Caco-2 (cell line): ENCODE data around the gene ANXA2. TPM values are rescaled to one million over a fixed set of nuclear protein-coding genes. Genes with fewer than 3 reads are reported as not detected.

Experiments used
- BruUV-seq: library from RNA; stranded (reverse); fragments of 400-500 nt; replicated peaks from 2 replicates; lab custom pipeline; 2021; lab: Mats Ljungman, UMichigan
- CTCF ChIA-PET: fragments of 300-600 bp; sonication (Branson Sonifier 250); formaldehyde crosslinking; loops from one replicate; lab custom pipeline; 2022; ENCODE audit warnings: antibody characterized with exemption; lab: Charles Lee
- POLR2A ChIA-PET: fragments of 300-600 bp; sonication (Branson Sonifier 250); formaldehyde crosslinking; loops from one replicate; lab custom pipeline; 2022; ENCODE audit warnings: antibody characterized with exemption; lab: Charles Lee
- DNase-seq, 2 experiments: peaks; one replicate each; pipeline versions ENCODE4 v3.0.0 to v3.0.0-alpha.2; 2020 to 2022
- H3K27me3 ChIP-seq: replicated peaks from 2 replicates; pipeline ENCODE4 v1.6.0; 2011; ENCODE audit warnings: low read length; ENCODE audit not compliant: control insufficient read depth, insufficient read depth
- H3K36me3 ChIP-seq: 2 replicates; pipeline ENCODE4 v1.5.1; 2011; ENCODE audit warnings: low read length; ENCODE audit not compliant: control insufficient read depth, insufficient read depth
- H3K4me1 ChIP-seq: fragments of 250-450 bp; sonication (Bioruptor Pico); 2 replicates; pipeline ENCODE4 v1.5.1; 2020; ENCODE audit warnings: mild to moderate bottlenecking
- H3K4me3 ChIP-seq: 2 replicates; pipeline ENCODE4 v1.5.1; 2011; ENCODE audit warnings: low read depth, mild to moderate bottlenecking, control low read depth, low read length
- H3K9me3 ChIP-seq: fragments of 250-450 bp; sonication (Bioruptor Pico); 2 replicates; pipeline ENCODE4 v1.5.1; 2020; ENCODE audit warnings: mild to moderate bottlenecking, moderate library complexity
- H3K27ac Mint-ChIP-seq: one replicate; pipeline ENCODE4 v1.8.0; 2022; ENCODE audit warnings: mixed read lengths; ENCODE audit not compliant: unreplicated experiment
- H3K27me3 Mint-ChIP-seq: one replicate; pipeline ENCODE4 v1.8.0; 2022; ENCODE audit warnings: mixed read lengths; ENCODE audit not compliant: insufficient read depth, unreplicated experiment
- H3K36me3 Mint-ChIP-seq: one replicate; pipeline ENCODE4 v1.8.0; 2022; ENCODE audit warnings: mild to moderate bottlenecking, mixed read lengths; ENCODE audit not compliant: insufficient read depth, unreplicated experiment
- H3K4me1 Mint-ChIP-seq: one replicate; pipeline ENCODE4 v1.8.0; 2022; ENCODE audit warnings: low read depth, mixed read lengths; ENCODE audit not compliant: unreplicated experiment
- H3K4me3 Mint-ChIP-seq: one replicate; pipeline ENCODE4 v1.8.0; 2022; ENCODE audit warnings: mild to moderate bottlenecking, moderate library complexity, mixed read lengths; ENCODE audit not compliant: unreplicated experiment
- H3K9me3 Mint-ChIP-seq: one replicate; pipeline ENCODE4 v1.8.0; 2022; ENCODE audit warnings: mixed read lengths; ENCODE audit not compliant: unreplicated experiment
- intact Hi-C: fragments of 100-400 bp; cut with micrococcal nuclease; formaldehyde crosslinking; loops from one replicate; pipeline ENCODE4 v1.10.0; 2022; ENCODE audit not compliant: unreplicated experiment
- total RNA-seq: library from RNA; stranded (reverse); gene quantifications from 2 replicates; pipeline ENCODE4 v1.2.3, GENCODE V29; 2022
- TF ChIP-seq, protein P1 (sequence below), 2 experiments: fragments of 200-600 bp in 1 of 2; IDR thresholded peaks; 1 replicate in 1 of 2; 2 replicates in 1 of 2; pipeline versions ENCODE4 v1.5.1 to v1.8.0; 2011 to 2022; ENCODE audit warnings: antibody characterized with exemption in 1 of 2, control low read depth in 1 of 2, inconsistent platforms in 1 of 2, low read depth in 1 of 2, low read length in 1 of 2, mild to moderate bottlenecking in 1 of 2, moderate library complexity in 1 of 2; ENCODE audit not compliant: insufficient read depth in 1 of 2, severe bottlenecking in 1 of 2, unreplicated experiment in 1 of 2

The ANXA2 gene
- total RNA-seq, 1 experiment from 2014 or later = 1,141 TPM

DNA sequence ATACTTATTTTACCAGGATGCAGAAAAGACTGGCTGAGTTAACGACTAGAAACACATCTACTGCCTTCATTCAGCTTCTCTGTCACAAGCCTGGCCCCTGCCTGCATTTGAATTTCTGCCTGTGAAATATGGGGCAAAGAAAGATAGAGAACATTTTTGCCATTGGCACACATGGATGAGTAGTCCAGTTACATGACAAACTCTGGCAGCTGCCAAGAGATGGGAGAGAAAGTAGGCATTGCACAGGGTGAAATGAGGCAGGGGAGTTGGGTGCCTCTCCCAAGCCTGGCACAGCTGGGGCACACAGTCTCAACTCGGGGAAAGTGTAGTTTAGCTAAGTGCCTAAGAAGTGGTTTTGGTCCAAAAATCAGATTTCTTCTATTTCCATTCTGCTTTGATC, 24.0 kb downstream of the ANXA2 start:
- BruUV-seq = no TSS peak
- peaks cover 55% of the 10 kb centered on the region for H3K4me1 ChIP-seq
- Mint-ChIP-seq H3K9me3 (no peaks in the 10 kb centered on the region), H3K4me3 (no peak overlapping the region), H3K27me3 (no peaks in the 10 kb centered on the region), H3K36me3 (peaks cover 99% of the 10 kb centered on the region), H3K4me1 (peaks cover 49% of the 10 kb centered on the region), H3K27ac (peak overlapping the region; percentile 81)
- H3K4me3 ChIP-seq = no peak overlapping the region
- POLR2A ChIA-PET = interaction anchor here (2.6 kb wide), 1 partner anchor 19 kb away, joined by 9 read pairs; no protein-coding TSS in a partner anchor
- CTCF ChIA-PET = no interaction called here
- intact Hi-C loops = loop anchor here (1.0 kb wide), 1 partner anchor 20 kb away; no protein-coding TSS in a partner anchor
- no peaks in the 10 kb centered on the region for H3K27me3 ChIP-seq
- no peaks in the 10 kb centered on the region for H3K9me3 ChIP-seq
- DNase-seq = no peak
- peaks cover 5% of the 10 kb centered on the region for H3K36me3 ChIP-seq
- TF ChIP-seq, protein P1, sequence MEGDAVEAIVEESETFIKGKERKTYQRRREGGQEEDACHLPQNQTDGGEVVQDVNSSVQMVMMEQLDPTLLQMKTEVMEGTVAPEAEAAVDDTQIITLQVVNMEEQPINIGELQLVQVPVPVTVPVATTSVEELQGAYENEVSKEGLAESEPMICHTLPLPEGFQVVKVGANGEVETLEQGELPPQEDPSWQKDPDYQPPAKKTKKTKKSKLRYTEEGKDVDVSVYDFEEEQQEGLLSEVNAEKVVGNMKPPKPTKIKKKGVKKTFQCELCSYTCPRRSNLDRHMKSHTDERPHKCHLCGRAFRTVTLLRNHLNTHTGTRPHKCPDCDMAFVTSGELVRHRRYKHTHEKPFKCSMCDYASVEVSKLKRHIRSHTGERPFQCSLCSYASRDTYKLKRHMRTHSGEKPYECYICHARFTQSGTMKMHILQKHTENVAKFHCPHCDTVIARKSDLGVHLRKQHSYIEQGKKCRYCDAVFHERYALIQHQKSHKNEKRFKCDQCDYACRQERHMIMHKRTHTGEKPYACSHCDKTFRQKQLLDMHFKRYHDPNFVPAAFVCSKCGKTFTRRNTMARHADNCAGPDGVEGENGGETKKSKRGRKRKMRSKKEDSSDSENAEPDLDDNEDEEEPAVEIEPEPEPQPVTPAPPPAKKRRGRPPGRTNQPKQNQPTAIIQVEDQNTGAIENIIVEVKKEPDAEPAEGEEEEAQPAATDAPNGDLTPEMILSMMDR (IDR thresholded peaks at IDR 0.05; ENCODE audit: insufficient read depth in 1 of 2, low read depth in 1 of 2, low read length in 1 of 2, severe bottlenecking in 1 of 2, unreplicated experiment in 1 of 2) = no peak

DNA sequence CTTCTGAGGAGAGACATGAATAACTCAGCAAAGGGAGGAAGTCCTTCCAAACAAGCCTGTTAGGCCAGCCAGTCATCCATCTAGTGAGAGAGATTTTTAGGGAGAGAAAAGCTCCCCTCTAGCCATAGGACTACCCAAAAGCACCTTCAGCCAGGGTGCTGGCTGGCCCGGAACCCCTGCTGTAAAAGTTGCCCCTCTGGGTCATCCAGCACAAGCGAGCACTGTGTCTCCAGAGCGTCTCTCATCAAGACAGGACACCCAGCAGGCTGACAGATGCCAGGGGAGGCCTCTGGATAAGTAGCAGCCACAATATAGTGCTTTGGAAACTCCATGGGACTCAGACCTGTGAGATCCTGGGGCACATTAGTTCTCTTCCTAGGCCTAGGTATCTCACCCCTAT, 24.5 kb downstream of the ANXA2 start:
- Histone ChIP-seq H3K4me1 (peaks cover 50% of the 10 kb centered on the region), H3K27me3 (no peaks in the 10 kb centered on the region), H3K36me3 (peaks cover 5% of the 10 kb centered on the region), H3K4me3 (no peak overlapping the region), H3K9me3 (no peaks in the 10 kb centered on the region)
- peaks cover 49% of the 10 kb centered on the region for H3K4me1 Mint-ChIP-seq
- H3K27me3 Mint-ChIP-seq = no peaks in the 10 kb centered on the region
- TF ChIP-seq, protein P1 (IDR thresholded peaks at IDR 0.05; ENCODE audit: insufficient read depth in 1 of 2, low read depth in 1 of 2, low read length in 1 of 2, severe bottlenecking in 1 of 2, unreplicated experiment in 1 of 2) = no peak
- peaks cover 99% of the 10 kb centered on the region for H3K36me3 Mint-ChIP-seq
- BruUV-seq = no TSS peak
- H3K4me3 Mint-ChIP-seq = no peak overlapping the region
- DNase-seq = no peak
- H3K27ac Mint-ChIP-seq = peak overlapping the region; percentile 81
- POLR2A ChIA-PET = interaction anchor here (2.6 kb wide), 1 partner anchor 19 kb away, joined by 9 read pairs; no protein-coding TSS in a partner anchor
- no peaks in the 10 kb centered on the region for H3K9me3 Mint-ChIP-seq
- intact Hi-C loops = no loop called here
- CTCF ChIA-PET = no interaction called here

DNA sequence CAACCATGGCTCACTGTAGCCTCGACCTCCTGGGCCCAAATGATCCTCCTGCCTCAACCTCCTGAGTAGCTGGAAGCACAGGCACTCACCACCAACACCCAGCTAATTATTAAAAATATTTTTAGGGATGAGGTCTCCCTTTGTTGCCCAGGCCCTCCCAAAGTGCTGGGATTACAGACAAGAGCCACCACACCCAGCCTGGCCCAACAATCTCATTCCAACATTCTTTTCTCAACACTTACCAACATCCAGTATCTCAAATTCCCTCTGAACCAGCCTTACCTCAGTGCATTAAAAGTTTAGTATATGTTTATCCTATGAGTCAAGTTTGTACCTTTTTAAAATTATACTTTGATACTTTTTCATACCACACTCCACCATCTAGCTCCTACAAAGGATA, 25.0 kb downstream of the ANXA2 start:
- Mint-ChIP-seq H3K4me3 (no peak overlapping the region), H3K9me3 (no peaks in the 10 kb centered on the region), H3K27me3 (no peaks in the 10 kb centered on the region), H3K4me1 (peaks cover 49% of the 10 kb centered on the region), H3K27ac (peak overlapping the region; percentile 81), H3K36me3 (peaks cover 94% of the 10 kb centered on the region)
- Histone ChIP-seq H3K27me3 (no peaks in the 10 kb centered on the region), H3K9me3 (no peaks in the 10 kb centered on the region), H3K4me1 (peaks cover 45% of the 10 kb centered on the region), H3K36me3 (peaks cover 5% of the 10 kb centered on the region), H3K4me3 (no peak overlapping the region)
- BruUV-seq = no TSS peak
- CTCF ChIA-PET = no interaction called here
- POLR2A ChIA-PET = no interaction called here
- intact Hi-C loops = no loop called here
- TF ChIP-seq, protein P1 (IDR thresholded peaks at IDR 0.05; ENCODE audit: insufficient read depth in 1 of 2, low read depth in 1 of 2, low read length in 1 of 2, severe bottlenecking in 1 of 2, unreplicated experiment in 1 of 2) = no peak
- no peak for DNase-seq
